ENCODE measurements around the gene PDSS2. TPM values are rescaled to one million over a fixed set of nuclear protein-coding genes. Genes with fewer than 3 reads are reported as not detected.
"Not testable (repeated sequence)": the region's sequence is repeated elsewhere in the genome, so short reads cannot be mapped to it uniquely, and the experiment has no call there.

Gene PDSS2
- total RNA-seq, 1 experiment from 2014 or later = 8.2 TPM

- DNase-seq (ENCODE audit: low spot score) = no peak
These were observed 136.1 kb downstream of the PDSS2 start for GRCh38 chr6:107323133-107323785.

GRCh38 chr6:107321793-107322192 is 137.6 kb downstream of the PDSS2 start:
- DNase-seq (ENCODE audit: low spot score) = no peak

GRCh38 chr6:107319906-107320530 is 139.3 kb downstream of the PDSS2 start:
- no peak for DNase-seq (ENCODE audit: low spot score)

GRCh38 chr6:107318100-107318736 is 141.1 kb downstream of the PDSS2 start:
- DNase-seq (ENCODE audit: low spot score) = peak; percentile 62

- no peak for DNase-seq (ENCODE audit: low spot score)
These were observed 144.2 kb downstream of the PDSS2 start for GRCh38 chr6:107315114-107315513.

GRCh38 chr6:107314531-107314939 is 144.8 kb downstream of the PDSS2 start:
- DNase-seq (ENCODE audit: low spot score) = no peak

GRCh38 chr6:107313776-107314175 is 145.6 kb downstream of the PDSS2 start:
- no peak for DNase-seq (ENCODE audit: low spot score)

- no peak for DNase-seq (ENCODE audit: low spot score)
These were observed 149.0 kb downstream of the PDSS2 start for GRCh38 chr6:107310362-107310761.

GRCh38 chr6:107308677-107309076 is 150.7 kb downstream of the PDSS2 start:
- DNase-seq (ENCODE audit: low spot score) = no peak

GRCh38 chr6:107305994-107306393 is 153.4 kb downstream of the PDSS2 start:
- not testable (repeated sequence) for DNase-seq (ENCODE audit: low spot score)

GRCh38 chr6:107305391-107305790 is 154.0 kb downstream of the PDSS2 start:
- no peak for DNase-seq (ENCODE audit: low spot score)

- DNase-seq (ENCODE audit: low spot score) = peak; percentile 42
These were observed 154.8 kb downstream of the PDSS2 start for GRCh38 chr6:107304421-107305025.

GRCh38 chr6:107293350-107293749 is 166.0 kb downstream of the PDSS2 start:
- no peak for DNase-seq (ENCODE audit: low spot score)

GRCh38 chr6:107292715-107293271 is 166.6 kb downstream of the PDSS2 start:
- no peak for DNase-seq (ENCODE audit: low spot score)

- DNase-seq (ENCODE audit: low spot score) = no peak
These were observed 168.9 kb downstream of the PDSS2 start for GRCh38 chr6:107290491-107290890.

- not testable (repeated sequence) for DNase-seq (ENCODE audit: low spot score)
These were observed 170.1 kb downstream of the PDSS2 start for GRCh38 chr6:107289258-107289657.

GRCh38 chr6:107285683-107286082 is 173.7 kb downstream of the PDSS2 start:
- not testable (repeated sequence) for DNase-seq (ENCODE audit: low spot score)

GRCh38 chr6:107284805-107285204 is 174.6 kb downstream of the PDSS2 start:
- no peak for DNase-seq (ENCODE audit: low spot score)

GRCh38 chr6:107280791-107281190 is 178.6 kb downstream of the PDSS2 start:
- DNase-seq (ENCODE audit: low spot score) = no peak

GRCh38 chr6:107280001-107280400 is 179.4 kb downstream of the PDSS2 start:
- not testable (repeated sequence) for DNase-seq (ENCODE audit: low spot score)

- peak; percentile 8 for DNase-seq (ENCODE audit: low spot score)
These were observed 184.0 kb downstream of the PDSS2 start for GRCh38 chr6:107275330-107275865.

GRCh38 chr6:107274288-107274687 is 185.1 kb downstream of the PDSS2 start:
- no peak for DNase-seq (ENCODE audit: low spot score)
